Neural cell (in vitro differentiated cells): ENCODE results near the gene MAGI2. TPM values are rescaled to one million over a fixed set of nuclear protein-coding genes. Genes with fewer than 3 reads are reported as not detected.
A peak's percentile ranks its signal among the peaks of the same experiment; 100 is the strongest.

Experiments
- H2AFZ ChIP-seq: fragments of 200-600, 300-800 bp; sonication (generic), shearing (Covaris generic); 2 replicates; pipeline ENCODE4 v1.6.0; 2014; ENCODE audit warnings: low read depth, mild to moderate bottlenecking, antibody characterized with exemption, low read length, moderate library complexity
- H3F3A ChIP-seq: fragments of 200-600 bp; shearing (Covaris generic); 2 replicates; pipeline ENCODE4 v1.6.1; 2016; ENCODE audit warnings: mild to moderate bottlenecking, moderate library complexity, mixed read lengths, antibody characterized with exemption, low read length; ENCODE audit not compliant: insufficient read depth, poor library complexity, severe bottlenecking
- H3K27ac ChIP-seq: fragments of 200-600, 300-800 bp; sonication (generic), shearing (Covaris generic); 2 replicates; pipeline ENCODE4 v1.5.1; 2014; ENCODE audit warnings: mild to moderate bottlenecking, low read length, moderate library complexity
- H3K27me3 ChIP-seq: fragments of 300-800, 200-600 bp; sonication (generic), shearing (Covaris generic); 2 replicates; pipeline ENCODE4 v1.6.0; 2014; ENCODE audit warnings: mild to moderate bottlenecking, low read depth, low read length, moderate library complexity; ENCODE audit not compliant: insufficient read depth
- H3K36me3 ChIP-seq: fragments of 300-800, 200-600 bp; sonication (generic), shearing (Covaris generic); 2 replicates; pipeline ENCODE4 v1.5.1; 2014; ENCODE audit warnings: mild to moderate bottlenecking, antibody characterized with exemption, low read length, moderate library complexity; ENCODE audit not compliant: insufficient read depth
- H3K4me2 ChIP-seq: fragments of 300-800, 200-600 bp; sonication (generic), shearing (Covaris generic); 2 replicates; pipeline ENCODE4 v1.6.0; 2014; ENCODE audit warnings: mild to moderate bottlenecking, low read length
- H3K4me3 ChIP-seq: fragments of 300-800, 200-600 bp; sonication (generic), shearing (Covaris generic); 2 replicates; pipeline ENCODE4 v1.5.1; 2014; ENCODE audit warnings: mild to moderate bottlenecking, low read length, moderate library complexity
- H3K79me2 ChIP-seq: fragments of 200-600 bp; shearing (Covaris generic); replicated peaks from 2 replicates; pipeline ENCODE4 v1.6.0; 2014; ENCODE audit warnings: mild to moderate bottlenecking, low read length, moderate library complexity; ENCODE audit not compliant: insufficient read depth
- H3K9ac ChIP-seq: fragments of 300-800, 200-600 bp; sonication (generic), shearing (Covaris generic); 2 replicates; pipeline ENCODE4 v1.6.1; 2016; ENCODE audit warnings: mild to moderate bottlenecking, low read length, mixed read lengths
- H3K9me2 ChIP-seq: fragments of 200-600 bp; shearing (Covaris generic); 2 replicates; pipeline ENCODE4 v1.6.1; 2016; ENCODE audit warnings: mild to moderate bottlenecking, low read length, mixed read lengths; ENCODE audit not compliant: insufficient read depth
- H3K9me3 ChIP-seq: fragments of 200-600, 300-800 bp; sonication (generic), shearing (Covaris generic); 2 replicates; pipeline ENCODE4 v1.6.1; 2016; ENCODE audit warnings: mild to moderate bottlenecking, mixed run types, low read length, moderate library complexity, mixed read lengths
- H4K20me1 ChIP-seq: fragments of 200-600 bp; shearing (Covaris generic); 2 replicates; pipeline ENCODE4 v1.6.1; 2016; ENCODE audit warnings: mild to moderate bottlenecking, mixed run types; ENCODE audit not compliant: insufficient read depth
- CTCF ChIP-seq: fragments of 450-650 bp; IDR thresholded peaks from 2 replicates; pipeline ENCODE4 v1.5.1; 2014; ENCODE audit warnings: antibody characterized with exemption, mild to moderate bottlenecking, moderate library complexity; ENCODE audit not compliant: poor library complexity, severe bottlenecking
- EP300 ChIP-seq: fragments of 450-650 bp; conservative IDR thresholded peaks from 2 replicates; pipeline ENCODE4 v1.6.1; 2014; ENCODE audit warnings: antibody characterized with exemption, mild to moderate bottlenecking, moderate library complexity; ENCODE audit not compliant: poor library complexity, severe bottlenecking
- EZH2 ChIP-seq: fragments of 200-600, 300-800 bp; shearing (Covaris generic), sonication (generic); IDR thresholded peaks from 2 replicates; pipeline ENCODE4 v1.6.1; 2014; ENCODE audit warnings: antibody characterized with exemption, low read length, borderline replicate concordance, mild to moderate bottlenecking; ENCODE audit not compliant: insufficient read depth, poor library complexity, severe bottlenecking
- MXI1 ChIP-seq: fragments of 450-650 bp; conservative IDR thresholded peaks from 2 replicates; pipeline ENCODE4 v1.6.1; 2014; ENCODE audit warnings: antibody characterized with exemption, mild to moderate bottlenecking; ENCODE audit not compliant: poor library complexity, severe bottlenecking
- POLR2AphosphoS5 ChIP-seq: IDR thresholded peaks from 2 replicates; pipeline ENCODE4 v1.6.1; 2012
- RAD21 ChIP-seq: fragments of 450-650 bp; conservative IDR thresholded peaks from 2 replicates; pipeline ENCODE4 v1.6.1; 2014; ENCODE audit warnings: antibody characterized with exemption, mild to moderate bottlenecking, moderate library complexity
- REST ChIP-seq: IDR thresholded peaks from 2 replicates; pipeline ENCODE4 v1.6.1; 2012; ENCODE audit warnings: borderline replicate concordance
- SMC3 ChIP-seq: fragments of 450-650 bp; conservative IDR thresholded peaks from 2 replicates; pipeline ENCODE4 v1.6.1; 2014; ENCODE audit warnings: antibody characterized with exemption, mild to moderate bottlenecking, moderate library complexity; ENCODE audit not compliant: poor library complexity
- TAF1 ChIP-seq: IDR thresholded peaks from 2 replicates; pipeline ENCODE4 v1.6.1; 2012; ENCODE audit warnings: low read depth
- polyA plus RNA-seq: library from polyadenylated mRNA; depleted of rRNA; stranded (reverse); fragments of >200 nt; gene quantifications from 2 replicates; pipeline ENCODE4 v1.2.3, GENCODE V29; 2014

The MAGI2 gene
- polyA plus RNA-seq, 1 donor from 2014 or later, result 19.3 TPM

- no peaks in the 10 kb centered on the region for H4K20me1 ChIP-seq
- no peak overlapping the region for H3K9ac ChIP-seq
- no peaks in the 10 kb centered on the region for H3K9me3 ChIP-seq
- no peaks in the 10 kb centered on the region for H3F3A ChIP-seq
- no peak overlapping the region for H3K4me3 ChIP-seq
- H3K4me2 ChIP-seq, result no peak overlapping the region
- H3K27ac ChIP-seq, result no peak overlapping the region
- H3K79me2 ChIP-seq, result no peaks in the 10 kb centered on the region
- no peaks in the 10 kb centered on the region for H3K27me3 ChIP-seq
- H2AFZ ChIP-seq, result no peak overlapping the region
- H3K36me3 ChIP-seq, result no peaks in the 10 kb centered on the region
- no peaks in the 10 kb centered on the region for H3K9me2 ChIP-seq
- TF ChIP-seq SMC3 (no peak), POLR2AphosphoS5 (no peak), CTCF (no peak), TAF1 (no peak), MXI1 (no peak), RAD21 (no peak), EZH2 (no peak), REST (no peak)
These were observed 134.1 kb downstream of the MAGI2 start for GRCh38 chr7:79319369-79319768.

DNA sequence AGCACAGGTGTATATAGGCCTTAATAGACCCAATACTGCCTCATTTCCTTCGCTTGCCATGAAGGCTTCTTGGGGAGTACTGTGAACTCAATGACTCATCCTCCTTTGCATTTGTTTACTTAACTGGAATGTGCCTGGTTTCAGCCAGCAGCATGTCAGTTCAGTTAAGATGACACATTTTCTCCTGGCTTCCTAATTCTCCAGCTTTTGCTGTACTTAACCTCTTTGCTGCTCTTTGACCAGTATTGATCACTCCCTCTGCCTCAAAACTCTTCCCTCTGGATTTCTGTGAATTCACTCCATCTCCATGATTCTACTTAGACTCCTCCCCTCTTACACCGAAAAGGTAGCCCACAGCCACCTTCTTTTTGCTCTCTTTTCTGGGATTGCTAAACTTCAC, 135.7 kb downstream of the MAGI2 start:
- Histone ChIP-seq H3K79me2 (no peaks in the 10 kb centered on the region), H3K4me2 (no peak overlapping the region), H3K9ac (no peak overlapping the region), H3K4me3 (no peak overlapping the region), H3K9me2 (no peaks in the 10 kb centered on the region), H3K36me3 (no peaks in the 10 kb centered on the region), H3F3A (no peaks in the 10 kb centered on the region), H4K20me1 (no peaks in the 10 kb centered on the region), H2AFZ (no peak overlapping the region), H3K27me3 (no peaks in the 10 kb centered on the region), H3K27ac (no peak overlapping the region), H3K9me3 (no peaks in the 10 kb centered on the region)
- TF ChIP-seq EZH2, result no peak
- no peak for TF ChIP-seq EP300
- TF ChIP-seq MXI1, result no peak

DNA sequence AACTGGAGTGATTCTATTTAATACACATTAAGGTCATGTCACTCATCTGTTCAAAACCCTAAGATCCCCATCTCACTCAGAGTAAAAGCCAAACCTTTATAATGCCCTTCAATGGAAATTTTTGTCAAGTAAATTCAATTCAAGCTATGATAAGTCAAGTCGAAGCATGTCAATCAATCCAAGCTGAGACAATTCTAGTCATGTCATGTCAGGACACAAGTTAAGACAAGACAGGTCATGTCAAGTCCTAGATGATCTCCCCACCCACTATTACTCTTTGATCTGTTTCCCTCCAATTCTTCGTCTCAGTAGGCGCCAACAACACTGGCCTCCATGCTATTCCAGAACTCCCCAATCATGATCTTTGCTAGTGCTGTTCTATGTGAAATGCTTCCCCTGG, 141.4 kb downstream of the MAGI2 start:
- H3K4me3 ChIP-seq, result no peak overlapping the region
- no peaks in the 10 kb centered on the region for H3K79me2 ChIP-seq
- no peaks in the 10 kb centered on the region for H3F3A ChIP-seq
- H2AFZ ChIP-seq, result no peak overlapping the region
- no peaks in the 10 kb centered on the region for H3K36me3 ChIP-seq
- H3K27me3 ChIP-seq, result no peaks in the 10 kb centered on the region
- H3K4me2 ChIP-seq, result no peak overlapping the region
- no peak overlapping the region for H3K9ac ChIP-seq
- no peaks in the 10 kb centered on the region for H3K9me3 ChIP-seq
- H3K9me2 ChIP-seq, result no peaks in the 10 kb centered on the region
- TF ChIP-seq TAF1 (no peak), EP300 (peak; percentile 99), EZH2 (no peak), REST (peak; percentile 13), RAD21 (no peak), MXI1 (no peak), CTCF (no peak), SMC3 (no peak), POLR2AphosphoS5 (peak; percentile 92)
- no peaks in the 10 kb centered on the region for H4K20me1 ChIP-seq
- no peak overlapping the region for H3K27ac ChIP-seq
